GM19438 (cell line): ENCODE measurements around the gene CATSPERB.
"Not testable (repeated sequence)": the region's sequence is repeated elsewhere in the genome, so short reads cannot be mapped to it uniquely, and the experiment has no call there.

Experiments used
- ATAC-seq: cut with Tn5 transposase; IDR thresholded peaks from one replicate; pipeline ENCODE4 v1.9.1; 2021; ENCODE audit warnings: low read depth; ENCODE audit not compliant: unreplicated experiment

Gene CATSPERB

GRCh38 chr14:91739867-91740266 lies 8.0 kb upstream of the CATSPERB start:
- not testable (repeated sequence) for ATAC-seq

- ATAC-seq = no peak
These were observed 5.7 kb upstream of the CATSPERB start for GRCh38 chr14:91737619-91738018.

- ATAC-seq = no peak
These were observed 1.1 kb upstream of the CATSPERB start for GRCh38 chr14:91732859-91733477.

DNA sequence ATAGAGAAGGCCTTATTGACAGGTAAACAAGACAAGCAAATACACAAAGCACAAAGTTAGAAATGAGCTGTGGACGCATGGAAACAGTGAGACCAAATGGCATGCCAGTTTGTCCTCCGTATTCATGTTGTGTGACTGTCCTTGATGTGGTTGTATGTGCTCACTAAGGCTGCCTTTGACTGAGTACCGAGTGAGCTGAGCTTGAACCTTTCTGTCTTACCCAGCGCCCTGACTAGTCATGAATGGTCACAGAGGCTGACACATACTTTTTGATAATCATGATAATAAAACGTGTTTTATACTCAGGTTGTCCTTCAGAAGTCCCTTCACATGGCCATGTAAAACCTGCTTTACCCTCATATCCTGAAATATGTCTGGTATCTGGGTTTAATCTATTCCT lies 553 bp upstream of the CATSPERB start:
- no peak for ATAC-seq

DNA sequence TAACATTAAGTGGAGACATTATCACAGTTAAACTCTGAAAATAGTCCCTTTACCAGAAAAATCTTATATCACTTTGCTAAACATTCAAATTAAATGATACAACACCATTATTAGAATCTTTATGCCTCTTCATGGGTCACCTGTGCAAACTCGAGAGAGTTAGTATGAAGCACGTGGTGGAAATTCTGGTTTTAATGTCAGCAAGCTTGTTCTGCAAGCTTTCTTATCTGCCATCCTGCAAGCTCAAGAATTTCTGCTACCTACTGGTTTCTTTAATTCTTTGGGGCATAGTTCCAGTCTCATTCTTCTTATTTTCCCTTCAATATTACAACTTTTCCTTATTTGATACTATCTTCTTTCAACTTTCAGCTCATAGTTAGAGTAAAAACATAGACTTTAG lies 868 bp downstream of the CATSPERB start:
- ATAC-seq = no peak

DNA sequence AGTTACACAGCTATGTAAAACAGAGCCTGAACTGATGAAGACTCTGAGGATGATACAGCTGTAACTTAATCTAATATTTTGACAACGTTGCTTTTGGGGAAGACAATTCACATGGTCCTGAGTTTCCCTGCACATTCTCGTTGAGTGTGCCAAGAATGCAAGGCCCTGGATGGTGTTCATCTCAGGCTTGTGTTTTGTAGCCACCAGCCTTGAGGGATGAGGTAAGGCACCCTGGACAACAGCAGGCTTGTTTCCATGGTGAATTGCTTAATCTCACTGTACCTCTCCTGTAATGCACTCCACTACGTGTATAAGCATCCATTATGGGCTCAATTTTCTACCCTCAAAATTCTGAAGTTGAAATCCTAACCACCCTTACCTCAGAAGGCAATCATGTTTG lies 2.1 kb downstream of the CATSPERB start:
- no peak for ATAC-seq

DNA sequence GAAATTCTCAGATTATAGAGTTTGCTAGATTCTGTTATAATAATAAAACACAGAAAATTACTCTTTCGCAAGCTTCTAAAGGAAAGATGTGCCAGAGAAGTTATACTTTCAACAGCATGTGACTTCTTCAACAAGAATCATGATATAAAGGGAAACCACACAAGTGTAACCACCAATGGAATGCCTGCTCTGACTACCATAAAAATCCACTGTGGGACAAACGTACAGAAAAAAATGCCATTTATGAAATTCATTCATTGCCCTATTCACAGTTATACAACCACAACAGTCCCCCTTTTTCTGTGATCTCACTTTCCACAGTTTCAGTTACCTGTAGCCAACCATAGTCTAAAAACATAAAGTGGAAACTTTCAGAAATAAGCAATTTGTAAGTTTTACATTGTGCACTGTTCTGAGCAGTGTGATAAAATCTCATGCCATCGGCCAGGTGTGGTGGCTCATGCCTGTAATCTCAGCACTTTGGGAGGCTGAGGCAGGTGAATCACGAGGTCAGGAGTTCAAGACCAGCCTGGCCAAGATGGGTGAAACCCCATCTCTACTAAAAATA lies 3.2 kb downstream of the CATSPERB start:
- ATAC-seq = no peak

DNA sequence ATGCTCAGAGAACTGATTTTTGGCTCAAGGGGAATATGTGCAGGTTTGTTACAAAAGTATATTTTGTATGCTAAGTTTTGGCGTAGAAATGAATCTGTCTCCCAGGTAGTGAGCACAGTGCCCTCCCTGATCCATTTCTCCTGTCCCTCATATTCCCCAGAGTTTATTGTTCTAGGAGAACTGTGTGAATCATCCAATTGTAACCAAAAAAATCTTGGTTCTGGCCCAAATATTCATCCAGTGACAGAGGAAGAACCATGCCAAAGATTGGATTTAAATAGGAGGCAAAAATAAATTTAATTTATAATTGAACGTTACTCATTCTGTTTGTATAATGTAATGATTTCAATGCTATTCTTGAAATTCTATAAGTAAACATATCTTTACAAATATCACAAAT lies 4.8 kb downstream of the CATSPERB start:
- ATAC-seq = no peak

- ATAC-seq = no peak
These were observed 8.4 kb downstream of the CATSPERB start for GRCh38 chr14:91723501-91723900.

DNA sequence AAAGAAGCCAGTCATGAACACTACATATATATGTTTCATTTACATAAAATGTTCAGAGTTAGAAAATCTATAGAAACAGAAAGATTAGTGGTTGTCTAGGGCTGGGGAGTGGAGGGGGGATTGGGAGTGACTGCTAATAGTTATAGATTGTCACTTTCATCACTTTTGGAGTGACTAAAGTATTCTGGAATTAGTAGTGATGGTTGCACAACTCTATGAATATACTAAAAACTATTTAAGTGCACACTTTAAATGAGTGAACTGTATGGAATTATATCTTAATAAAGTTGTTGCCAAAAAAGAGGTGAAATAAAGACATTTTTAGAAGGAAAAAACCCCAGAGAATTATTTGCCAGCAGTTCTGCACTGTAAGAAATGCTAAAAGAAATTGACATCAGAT lies 9.5 kb downstream of the CATSPERB start:
- ATAC-seq = no peak

GRCh38 chr14:91719839-91720238 lies 12.0 kb downstream of the CATSPERB start:
- ATAC-seq = no peak

DNA sequence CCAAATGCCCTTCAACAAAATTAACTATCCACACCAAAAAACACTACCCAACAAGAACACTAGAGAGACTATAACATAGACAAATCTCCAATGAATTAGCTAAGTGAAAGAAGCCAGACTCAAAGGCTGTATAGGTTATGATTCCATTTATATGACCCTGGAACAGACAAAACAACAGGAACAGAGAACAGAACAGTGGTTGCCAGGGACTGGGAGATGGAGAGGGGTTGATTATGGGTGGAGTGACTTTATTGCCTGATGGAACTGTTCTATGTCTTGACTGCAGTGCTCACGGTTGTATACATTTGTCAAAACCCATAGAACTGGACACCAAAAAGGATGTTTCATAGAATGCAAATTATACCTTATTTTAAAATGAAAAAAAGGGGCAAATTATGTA lies 14.9 kb downstream of the CATSPERB start:
- ATAC-seq = no peak

- ATAC-seq = no peak
These were observed 17.1 kb downstream of the CATSPERB start for GRCh38 chr14:91714805-91715204.

- no peak for ATAC-seq
These were observed 23.1 kb downstream of the CATSPERB start for GRCh38 chr14:91708795-91709194.

GRCh38 chr14:91706996-91707395 lies 24.9 kb downstream of the CATSPERB start:
- ATAC-seq = no peak

- no peak for ATAC-seq
These were observed 37.2 kb downstream of the CATSPERB start for GRCh38 chr14:91694643-91695042.

DNA sequence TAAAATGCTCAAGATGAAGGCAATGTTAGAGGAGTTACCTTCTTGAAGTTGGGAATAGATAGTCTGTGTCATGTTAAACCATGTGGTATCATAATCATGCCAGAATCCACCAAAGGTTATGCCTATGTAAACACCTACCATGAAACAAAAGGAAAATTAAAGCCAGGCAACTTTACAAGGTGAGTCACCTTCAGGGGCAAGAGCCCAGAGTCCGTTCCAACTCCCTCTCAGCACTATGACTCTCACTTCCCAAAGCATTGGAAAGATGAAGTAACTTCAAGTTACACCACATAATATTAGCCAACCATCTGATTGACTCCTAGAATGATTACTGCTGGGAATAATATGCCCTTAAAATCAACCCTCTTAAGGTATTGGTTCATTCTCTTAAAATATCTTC lies 38.5 kb downstream of the CATSPERB start:
- ATAC-seq = no peak

- no peak for ATAC-seq
These were observed 39.8 kb downstream of the CATSPERB start for GRCh38 chr14:91692075-91692474.

GRCh38 chr14:91689608-91690007 lies 42.3 kb downstream of the CATSPERB start:
- no peak for ATAC-seq

DNA sequence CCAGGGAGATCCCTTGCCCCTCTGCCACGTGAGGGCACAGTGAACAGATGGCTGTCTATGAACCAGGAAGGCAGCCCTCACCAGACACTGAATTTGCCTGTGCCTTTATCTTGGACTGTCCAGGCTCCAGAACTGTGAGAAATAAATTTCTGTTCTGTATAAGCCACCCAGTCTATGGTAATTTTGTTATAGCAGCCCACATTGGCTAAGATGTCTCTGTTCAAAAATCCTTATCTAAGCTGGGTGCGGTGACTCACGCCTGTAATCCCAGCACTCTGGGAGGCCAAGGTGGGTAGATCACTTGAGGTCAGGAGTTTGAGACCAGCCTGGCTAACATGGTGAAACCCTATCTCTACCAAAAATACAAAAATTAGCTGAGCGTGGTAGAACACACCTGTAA lies 44.5 kb downstream of the CATSPERB start:
- ATAC-seq = not testable (repeated sequence)

GRCh38 chr14:91685600-91685999 lies 46.3 kb downstream of the CATSPERB start:
- no peak for ATAC-seq

DNA sequence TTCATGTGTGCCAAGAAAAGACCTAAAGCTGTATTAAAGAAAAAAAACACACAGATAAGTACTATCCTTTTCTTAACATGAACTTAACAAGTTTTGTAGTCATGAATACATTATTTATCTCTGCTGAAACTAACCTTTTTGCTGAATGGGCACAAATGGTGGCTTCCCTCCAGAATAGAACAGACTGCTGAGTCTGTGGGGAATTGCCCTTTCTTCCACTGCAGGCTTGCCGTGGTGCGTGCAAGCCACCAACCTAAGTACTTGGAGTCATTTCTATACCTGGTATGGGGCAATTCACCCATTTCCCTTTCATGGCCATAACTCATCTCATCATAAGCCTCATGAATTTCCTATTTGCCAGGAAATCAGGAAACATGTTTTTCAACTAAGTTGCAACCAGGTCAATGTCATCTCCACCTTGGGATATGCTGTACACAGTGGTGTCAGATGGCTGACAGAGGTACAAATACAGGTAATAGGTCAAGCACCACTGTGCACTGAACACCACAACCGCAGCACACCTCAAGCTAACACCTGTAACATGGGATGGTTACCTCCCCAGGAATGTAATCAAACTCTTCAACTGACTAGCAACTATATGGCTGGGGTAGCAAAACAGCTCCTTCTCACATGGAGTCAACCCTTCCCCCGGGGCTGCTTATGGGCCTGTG lies 49.9 kb downstream of the CATSPERB start:
- no peak for ATAC-seq
